Muscle of arm (tissue), 12 donors: ENCODE data around the gene MYT1. TPM values are rescaled to one million over a fixed set of nuclear protein-coding genes. Genes with fewer than 3 reads are reported as not detected.

Source experiments
- DNase-seq: peaks from one replicate; pipeline ENCODE4 v3.0.0-alpha.2; 2013
- polyA plus RNA-seq, 12 donors: library from polyadenylated mRNA; unstranded; fragments of 120-200 nt; gene quantifications; one replicate each; pipeline ENCODE4 v1.2.1, GENCODE V29; 2013; ENCODE audit not compliant: insufficient read length in 12 of 12

The MYT1 gene
- polyA plus RNA-seq, 12 donors = 0.04 to 0.32 (median 0.11) TPM; not detected in 2

DNA sequence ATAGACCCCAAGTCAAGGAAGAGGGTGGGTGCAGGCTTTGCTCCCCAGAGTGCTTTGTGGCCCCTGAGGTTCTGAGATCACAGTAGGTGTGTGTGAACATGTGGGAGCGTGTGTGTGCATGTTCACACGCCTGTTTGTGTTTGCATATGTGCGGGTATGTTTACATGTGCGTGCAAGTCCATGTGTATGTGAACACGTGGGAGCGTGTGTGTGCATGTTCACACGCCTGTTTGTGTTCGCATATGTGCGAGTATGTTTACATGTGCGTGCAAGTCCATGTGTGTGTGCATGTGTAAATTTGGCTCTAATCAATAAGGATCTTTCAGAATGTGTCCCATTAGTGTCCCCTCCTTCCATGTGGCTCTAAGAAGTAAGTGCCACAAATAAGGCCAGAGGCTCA is 49.9 kb downstream of the MYT1 start:
- no peak for DNase-seq

DNA sequence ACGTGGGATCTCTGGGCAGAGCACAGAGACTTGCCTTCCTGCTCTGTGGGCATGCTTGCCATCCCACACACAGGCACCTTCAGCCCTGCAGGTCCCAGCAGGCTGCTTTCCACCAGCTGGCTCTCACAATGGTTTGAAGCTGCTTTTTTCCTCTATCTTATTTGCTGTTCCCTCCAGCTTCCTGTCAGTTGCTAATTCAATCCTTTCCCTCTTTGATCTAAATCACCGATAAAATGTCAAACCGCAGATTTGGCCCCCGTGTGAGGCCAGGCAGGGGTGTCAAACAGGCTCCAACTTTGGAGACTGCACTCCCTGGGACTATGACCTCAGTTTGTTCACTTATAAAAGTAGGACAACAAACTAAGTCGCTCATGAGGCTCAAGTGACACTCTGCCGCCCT is 50.7 kb downstream of the MYT1 start:
- no peak for DNase-seq

DNA sequence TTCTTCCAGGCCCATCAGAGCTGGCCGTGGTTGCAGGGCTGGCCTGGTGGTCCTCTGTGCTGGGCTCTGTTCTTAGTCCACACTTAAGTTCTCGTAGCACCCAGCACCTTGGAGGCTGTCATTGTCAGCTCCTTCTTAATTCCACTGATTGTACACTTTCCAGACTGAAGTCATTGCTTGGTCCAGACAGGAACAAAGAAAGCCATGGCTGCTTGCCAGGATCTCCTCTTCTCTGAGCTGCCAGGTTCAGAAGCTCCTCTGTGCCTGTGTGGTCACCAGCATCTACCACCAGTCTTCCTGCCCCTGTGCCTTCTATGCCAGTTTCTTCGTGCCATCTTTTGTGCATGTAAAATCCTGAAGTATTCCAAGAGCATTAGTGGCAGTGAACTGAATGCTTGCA is 51.8 kb downstream of the MYT1 start:
- no peak for DNase-seq

DNA sequence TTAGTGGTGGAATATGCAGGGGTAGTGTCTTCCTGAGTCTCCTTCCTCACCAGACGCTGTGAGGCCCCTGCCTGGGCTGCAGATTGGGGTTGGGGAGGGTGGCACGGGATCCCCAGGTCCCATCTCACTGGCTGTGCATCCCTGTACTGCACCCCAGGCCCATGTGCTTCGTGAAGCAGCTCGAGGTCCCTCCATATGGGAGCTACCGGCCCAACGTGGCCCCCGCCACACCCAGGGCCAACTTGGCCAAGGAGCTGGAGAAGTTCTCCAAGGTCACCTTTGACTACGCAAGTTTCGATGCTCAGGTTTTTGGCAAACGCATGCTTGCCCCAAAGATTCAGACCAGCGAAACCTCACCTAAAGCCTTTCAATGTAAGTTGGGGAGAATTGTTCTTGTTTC is 52.7 kb downstream of the MYT1 start:
- DNase-seq = no peak

DNA sequence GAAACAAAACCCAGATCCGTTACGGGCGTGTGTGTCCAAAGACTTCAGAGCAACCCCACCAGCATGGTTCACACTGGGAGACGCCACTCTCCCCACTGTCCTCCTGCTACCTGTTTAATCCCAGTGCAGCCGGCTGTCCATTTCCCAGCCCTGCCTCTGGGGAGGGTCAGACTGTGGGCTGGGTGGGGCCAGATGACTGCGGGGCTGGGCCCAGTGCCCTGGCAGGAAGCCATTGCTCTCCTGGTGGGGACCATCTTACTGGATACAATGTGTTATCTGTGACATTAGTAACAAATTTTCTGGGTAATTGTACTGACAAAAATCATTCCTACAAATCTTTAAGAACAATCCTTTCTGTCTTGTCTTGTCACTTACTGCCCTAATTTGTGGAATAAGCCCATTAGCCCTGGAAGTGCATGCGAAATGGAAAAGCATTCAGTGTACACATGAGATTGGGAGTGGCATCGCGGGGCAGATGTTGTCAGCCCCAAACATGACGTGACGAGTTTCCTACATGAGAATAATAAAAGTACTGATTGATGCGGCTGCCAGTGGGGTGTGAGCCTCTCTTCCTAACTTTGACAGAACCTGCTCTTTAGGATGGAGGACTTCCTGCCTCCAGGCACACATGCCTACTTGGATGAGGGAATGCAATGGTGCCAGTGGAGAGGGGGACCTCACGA is 53.4 kb downstream of the MYT1 start:
- DNase-seq = no peak

DNA sequence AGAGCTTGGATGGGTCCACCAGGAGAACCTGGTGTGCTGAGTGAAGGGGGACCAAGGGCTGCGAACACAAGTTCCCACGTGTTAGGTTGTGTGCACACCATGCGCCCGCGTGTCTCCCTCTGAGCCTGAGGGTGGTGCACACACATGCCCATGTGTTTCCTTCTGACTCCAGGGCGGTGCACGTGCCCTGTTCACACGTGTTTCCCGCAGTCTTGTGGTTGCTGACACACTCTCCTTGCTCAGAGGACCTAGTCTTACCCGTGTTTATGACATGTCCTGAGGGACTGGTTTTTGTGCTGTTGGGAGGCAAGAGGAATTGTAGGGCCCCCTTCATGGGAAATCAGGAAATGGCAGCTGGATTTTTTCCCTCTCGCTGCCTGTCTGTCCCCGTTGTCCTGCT is 55.0 kb downstream of the MYT1 start:
- DNase-seq = no peak

DNA sequence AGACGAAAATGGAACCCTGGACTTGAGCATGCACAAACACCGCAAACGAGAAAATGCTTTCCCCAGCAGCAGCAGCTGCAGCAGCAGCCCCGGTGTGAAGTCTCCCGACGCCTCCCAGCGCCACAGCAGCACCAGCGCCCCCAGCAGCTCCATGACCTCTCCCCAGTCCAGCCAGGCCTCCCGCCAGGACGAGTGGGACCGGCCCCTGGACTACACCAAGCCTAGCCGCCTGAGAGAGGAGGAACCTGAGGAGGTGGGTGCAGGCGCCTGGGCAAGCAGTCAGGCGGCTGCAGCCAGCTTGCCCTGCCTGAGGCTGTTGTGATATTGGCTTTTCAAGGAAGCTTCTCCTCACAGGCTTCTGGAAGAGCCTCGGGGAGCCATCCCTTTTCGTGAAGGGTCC is 55.5 kb downstream of the MYT1 start:
- no peak for DNase-seq

DNA sequence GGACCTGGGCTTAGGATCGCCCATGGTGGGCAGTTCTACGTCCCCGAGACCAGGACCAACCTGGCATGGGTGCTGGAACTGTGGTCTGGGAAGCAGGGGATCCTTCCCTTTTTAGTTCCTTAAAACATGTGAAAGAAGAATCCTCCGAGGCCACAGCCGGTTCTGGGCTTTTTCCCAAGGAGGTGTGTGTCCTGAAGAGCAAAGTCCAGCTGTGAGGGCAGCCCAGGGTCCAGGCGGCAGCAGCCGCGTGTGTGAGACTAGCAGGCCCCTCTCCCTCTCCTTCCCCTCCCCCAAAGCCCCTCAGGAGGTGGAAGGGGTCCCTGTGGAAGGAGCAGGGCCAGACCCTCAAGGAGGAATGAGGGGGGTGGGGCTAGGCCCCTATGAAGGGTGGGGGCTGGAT is 56.2 kb downstream of the MYT1 start:
- DNase-seq = no peak

DNA sequence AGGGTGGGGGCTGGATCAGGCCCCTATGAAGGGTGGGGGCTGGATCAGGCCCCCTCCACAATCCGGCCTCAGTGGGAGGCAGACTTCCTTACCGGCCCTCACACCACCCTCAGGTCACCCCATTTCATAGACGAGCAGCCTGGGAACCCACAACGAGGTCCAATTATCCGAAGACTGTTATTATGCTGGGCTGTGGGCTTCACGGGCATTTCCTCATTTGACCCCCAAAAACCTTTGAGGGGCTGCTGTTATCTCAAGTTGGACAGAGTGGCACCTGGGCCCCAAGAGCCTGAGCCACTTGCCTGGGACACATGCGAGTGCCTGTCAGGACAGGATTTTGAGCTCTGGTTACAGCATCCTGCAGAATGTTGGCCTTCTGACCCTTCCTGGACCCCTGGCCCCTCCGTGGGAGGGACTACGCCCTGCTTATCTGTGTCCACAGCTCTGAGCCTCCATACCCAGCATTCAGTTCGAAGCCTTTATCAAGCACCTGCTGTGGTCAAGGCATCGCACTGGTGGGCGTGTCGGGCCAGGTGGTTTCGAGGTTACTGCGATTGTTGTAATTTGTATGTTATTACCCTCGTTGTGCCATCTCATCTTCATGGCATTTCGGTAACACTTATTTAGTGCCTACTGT is 56.8 kb downstream of the MYT1 start:
- no peak for DNase-seq

DNA sequence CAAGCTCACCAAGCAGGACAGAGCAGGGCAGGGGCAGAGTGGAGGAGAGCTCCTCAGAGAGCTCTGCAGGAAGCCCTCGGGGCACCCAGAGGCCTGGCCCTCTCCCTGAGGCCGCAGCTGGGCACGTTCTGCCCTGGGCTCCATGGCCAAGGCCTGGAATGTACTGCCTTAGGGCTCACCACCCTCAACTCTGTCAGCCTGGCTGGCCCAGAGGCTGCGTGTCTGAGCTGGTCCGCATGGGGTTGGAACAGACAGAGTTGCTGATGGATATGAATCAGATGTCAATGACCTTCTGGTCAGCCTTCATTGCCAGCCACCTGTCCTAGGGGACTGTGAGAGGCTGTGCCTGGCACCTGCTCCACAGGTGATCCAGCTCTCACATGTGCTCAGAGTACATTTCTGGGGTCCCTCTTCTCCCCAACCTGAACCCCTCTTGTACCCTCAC is 58.1 kb downstream of the MYT1 start:
- no peak for DNase-seq

DNA sequence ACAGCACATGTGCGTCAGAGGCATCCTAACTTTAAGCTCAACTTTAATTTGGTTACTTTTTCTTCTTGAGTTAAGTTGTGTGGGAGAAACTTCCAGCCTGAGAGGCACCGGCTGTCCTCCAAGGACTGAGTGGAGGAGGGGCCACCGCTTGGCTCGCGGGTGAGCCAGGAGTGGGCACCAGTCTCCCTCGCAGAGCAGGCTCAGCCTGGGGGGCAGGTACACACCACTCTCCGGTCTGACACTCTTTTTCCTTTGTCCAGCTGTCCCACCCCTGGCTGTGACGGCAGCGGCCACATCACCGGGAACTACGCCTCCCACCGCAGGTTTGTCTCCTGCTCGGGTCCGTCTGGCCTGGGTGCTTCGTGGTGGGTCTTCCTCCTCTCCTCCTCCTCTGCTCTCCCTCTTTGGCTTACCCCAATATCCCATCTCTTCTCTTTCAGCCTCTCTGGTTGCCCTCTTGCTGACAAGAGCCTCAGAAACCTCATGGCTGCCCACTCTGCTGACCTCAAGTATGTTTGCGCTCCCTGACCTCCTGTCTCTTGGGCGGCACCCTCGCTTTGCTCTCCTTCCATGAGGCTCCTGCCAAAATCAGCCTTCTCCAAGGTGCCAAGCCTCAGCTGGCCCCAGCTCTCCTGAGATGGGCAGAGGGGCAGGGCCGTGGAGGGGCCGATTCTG is 58.7 kb downstream of the MYT1 start:
- no peak for DNase-seq

DNA sequence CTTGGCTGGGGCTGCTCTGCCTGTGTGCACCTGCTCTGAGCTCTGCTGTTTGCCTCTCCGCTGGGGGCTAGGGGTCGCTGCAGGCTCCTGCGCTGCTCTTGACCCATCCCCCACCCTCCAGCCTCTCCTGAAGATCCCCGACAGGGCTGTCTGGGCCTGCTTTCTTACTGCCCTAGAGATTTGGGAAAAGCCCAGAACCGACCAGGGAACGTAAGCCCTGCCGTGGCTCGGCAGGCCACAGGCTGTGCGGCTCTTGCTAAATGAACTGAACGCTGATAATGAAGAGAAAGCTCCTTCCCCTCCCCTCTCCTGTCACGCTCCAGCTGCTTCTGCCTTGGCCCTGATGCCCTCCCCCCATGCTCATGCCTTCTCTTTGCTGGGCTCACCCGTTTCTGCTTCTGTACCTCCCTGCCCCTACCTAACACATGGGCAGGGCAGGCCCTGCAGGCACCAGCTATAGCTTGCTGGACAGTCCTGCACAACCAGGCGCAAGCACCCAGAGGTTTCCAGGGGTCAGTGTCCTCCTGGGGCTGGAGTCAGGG is 59.3 kb downstream of the MYT1 start:
- peak; percentile 53 for DNase-seq

DNA sequence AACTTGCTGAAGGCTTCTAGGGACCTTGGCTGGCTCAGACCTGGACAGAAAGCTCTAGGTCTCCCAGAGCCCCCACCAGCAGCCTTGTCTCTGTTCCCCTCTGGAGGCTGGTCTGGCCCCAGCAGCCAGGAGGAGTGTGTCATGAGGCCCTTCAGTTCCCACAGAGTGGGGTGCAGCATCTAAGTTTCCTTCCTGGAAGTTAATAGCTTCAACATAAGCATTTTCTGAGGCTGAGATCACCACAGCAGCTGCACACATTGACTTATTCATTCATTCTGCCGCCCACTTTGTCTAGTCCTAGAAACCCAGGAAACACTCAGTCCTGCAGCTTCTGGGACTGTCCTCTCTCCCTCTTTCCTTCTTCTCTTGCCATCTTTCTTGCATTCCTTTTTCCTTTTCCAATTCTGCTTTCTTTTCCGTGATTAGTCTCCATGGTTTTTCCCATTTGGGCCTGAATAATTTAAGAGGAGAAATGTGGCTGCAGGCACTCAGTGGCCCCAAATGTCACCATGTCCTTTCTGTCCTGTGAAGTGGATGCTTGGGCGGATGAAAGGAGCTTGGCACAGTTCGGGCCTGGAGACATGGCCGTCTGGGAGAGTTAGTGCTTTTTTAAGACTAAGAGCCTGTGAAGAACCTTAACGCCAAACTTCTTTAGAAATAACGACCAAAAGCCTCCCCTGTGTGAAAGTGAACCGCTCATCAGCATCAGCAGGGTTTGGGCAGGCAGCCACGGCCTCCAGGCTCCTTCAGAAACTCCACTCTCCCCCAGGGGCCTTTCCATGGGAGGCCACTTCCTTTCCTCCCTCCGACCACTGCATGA is 60.3 kb downstream of the MYT1 start:
- DNase-seq = peak; percentile 86

DNA sequence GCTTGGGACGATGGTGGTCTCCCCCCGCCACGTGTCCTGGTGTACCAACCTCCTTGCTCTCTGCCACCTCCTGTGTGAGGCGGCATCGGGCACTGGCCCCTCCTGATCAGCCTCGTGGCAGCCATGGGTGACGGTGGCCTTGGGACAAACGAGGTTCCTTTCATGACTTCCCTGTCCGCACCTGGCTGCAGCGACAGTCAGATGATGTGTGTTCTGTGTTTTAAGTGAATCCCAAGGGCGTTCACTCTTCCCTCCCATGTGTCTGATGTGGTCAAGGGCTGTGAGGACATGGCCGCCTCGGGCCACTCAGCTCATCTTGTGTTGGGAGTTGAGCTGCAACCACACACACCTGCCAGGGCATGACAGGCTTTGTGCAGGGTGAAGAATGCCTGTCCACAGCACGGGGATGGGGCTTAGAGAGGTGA is 60.9 kb downstream of the MYT1 start:
- DNase-seq = no peak

DNA sequence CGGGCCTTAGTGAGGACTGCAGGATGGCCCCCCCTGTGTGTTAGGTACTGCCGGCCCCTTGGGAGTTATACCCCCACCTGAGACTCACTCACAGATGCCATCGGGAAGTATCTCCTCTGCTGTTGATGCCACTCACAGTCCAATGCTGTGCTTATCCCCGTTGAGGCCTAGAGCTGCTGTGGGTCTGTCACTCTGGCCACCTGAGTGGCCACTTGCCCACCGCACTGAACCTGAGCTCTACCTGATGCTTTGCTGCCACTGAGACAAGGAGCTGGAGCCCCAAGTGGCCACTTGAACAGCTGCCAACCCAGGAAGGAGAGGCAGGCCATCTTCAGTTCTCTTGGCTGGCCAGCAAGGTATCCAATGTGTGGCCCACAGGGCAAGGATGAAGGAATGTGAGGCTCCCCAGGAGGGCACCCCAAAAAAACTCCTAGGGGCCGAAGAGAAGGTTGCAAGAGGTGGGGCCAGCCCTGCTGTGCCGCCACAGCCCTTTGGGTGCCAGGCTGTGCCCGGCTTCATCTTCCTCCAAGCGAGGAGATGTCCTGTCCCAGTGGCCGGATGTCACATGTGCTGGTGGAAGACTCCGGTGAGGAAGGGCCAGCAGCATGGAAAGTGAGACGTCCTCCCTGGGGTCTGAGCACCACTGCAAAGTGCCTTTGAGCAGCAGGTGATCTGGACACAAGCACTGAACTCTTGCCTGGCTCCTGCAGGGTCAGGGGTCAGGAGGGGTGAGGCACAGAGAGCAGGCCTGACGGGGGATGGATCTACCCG is 61.8 kb downstream of the MYT1 start:
- DNase-seq = no peak

DNA sequence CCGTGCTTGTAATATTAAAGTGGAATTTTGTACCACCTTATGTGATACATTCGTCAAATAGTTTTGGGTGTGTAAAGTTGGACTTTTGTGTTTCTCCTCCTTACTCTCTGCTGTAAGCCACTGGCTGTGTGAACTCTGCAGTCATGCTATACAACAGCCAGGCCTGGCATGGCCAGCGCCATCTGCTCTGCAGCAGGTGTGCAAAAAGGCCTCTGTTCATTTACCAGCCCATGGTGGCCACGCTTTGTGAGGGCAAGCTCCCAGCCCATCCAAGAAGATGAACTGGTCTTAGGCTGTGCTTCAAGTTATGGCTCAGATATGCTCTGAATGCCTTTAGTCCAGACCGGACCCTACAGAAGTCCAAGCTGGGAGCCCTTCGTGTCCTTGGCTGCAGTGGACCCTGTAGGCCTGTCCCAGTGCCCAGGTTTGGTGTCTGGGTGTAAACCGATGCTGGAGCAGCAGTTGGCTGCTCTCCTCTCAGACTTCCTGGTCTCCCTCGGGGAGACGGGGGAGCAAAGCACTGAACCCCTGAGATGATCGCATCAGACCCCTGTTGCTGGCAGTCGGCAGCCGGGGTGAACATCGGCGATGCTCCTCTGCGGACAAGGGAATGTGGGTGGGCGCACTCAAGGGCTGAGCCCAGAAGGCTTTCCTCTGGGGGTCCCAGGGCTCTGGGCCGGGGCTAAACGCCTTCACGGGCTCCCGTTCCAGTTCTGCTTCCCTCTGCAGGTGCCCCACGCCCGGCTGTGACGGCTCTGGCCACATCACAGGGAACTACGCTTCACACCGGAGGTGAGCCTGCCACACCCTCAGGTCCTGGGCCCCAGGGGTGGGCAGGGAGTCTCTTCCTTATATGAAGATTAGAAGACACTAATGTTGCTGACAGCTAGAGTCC is 62.7 kb downstream of the MYT1 start:
- DNase-seq = no peak

DNA sequence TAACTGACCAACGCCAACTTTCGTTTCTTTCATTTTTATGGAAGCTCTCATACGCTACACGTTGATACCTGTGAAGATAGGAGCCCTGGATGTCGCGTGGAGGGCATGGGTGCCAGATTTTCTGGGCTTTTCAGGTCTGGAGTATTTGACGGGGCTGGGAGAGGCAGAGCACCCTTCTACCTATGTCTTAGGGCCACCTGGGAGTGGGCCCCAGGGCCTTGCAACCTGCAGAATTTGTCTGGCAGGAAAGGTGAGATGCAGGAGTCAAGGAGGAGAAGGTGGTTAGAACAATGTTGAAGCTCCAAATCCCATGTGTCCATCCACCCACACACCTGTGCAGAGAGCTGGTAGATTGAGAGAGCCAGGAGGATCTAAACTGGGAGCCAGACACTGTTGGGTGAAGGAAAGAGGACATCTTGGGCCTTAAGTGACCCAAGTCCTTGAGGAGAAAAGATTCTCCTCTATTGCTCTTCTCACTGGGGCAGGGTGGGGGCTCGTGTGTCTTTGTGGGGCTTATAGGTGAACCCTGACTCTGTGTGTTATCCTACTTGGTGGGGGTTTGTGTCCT is 63.9 kb downstream of the MYT1 start:
- DNase-seq = no peak

DNA sequence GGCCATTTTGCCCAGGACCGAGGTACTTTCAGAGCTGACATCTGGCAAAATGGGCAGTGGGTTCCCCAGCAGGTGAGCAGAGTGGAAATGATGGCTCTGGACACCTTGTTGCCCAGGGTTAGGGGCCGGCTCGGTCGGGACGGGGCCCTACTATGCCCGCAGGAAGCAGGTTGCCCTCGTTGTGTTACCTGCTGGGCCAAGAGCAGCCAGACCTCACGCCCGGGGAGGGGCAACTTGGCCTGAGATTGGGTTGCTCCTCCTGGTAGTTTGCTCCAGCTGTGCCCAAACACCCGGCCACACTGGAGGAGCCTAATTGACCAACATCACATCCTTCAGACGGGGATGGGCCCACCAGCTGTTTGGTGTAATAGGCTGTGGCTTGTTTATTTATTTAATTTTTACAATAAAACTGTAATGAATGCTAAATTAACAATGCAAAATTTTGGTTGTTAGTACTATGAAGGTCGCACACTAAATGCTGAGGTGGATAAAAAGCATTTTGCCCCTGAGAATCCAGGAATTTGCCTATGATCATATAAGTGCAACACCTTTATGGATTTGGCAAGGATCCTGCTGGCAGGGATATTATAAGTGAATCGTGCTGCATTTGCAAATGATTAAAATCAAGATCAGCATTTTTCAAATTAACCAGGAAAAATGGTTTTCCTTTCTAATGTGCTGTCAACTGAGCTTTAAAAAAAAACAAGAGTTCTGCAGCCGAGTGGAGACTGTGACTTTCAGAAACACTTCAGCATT is 64.7 kb downstream of the MYT1 start:
- DNase-seq = no peak

DNA sequence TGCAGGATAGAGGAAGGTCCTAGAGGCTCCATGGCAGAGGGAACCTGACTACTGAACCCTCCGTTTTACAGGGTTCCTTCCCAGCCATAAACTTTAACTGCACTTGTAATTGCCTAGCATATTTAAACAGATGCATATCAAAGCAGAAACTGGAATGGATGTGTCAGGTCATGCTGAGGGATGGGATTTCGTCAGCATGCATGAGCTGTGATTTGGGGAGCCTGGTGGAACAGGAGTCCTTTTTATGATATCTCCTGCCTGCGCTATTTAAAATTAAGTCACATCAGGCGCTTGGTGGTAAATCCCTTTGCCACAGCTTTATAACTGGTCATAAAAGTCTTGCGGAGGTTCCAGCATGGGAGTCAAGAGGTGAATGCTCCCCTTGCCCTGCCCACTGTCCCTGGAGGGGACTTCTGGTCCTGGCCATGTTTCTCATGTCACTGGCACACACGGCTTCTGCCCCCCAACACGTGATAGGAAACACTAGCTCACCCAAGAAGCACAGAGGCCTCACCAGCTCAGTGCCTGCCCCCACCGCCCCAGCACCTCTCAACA is 65.3 kb downstream of the MYT1 start:
- DNase-seq = no peak
